Activated CD4-positive, alpha-beta T cell treated with anti-CD3 and anti-CD28 coated beads for 36 hours (primary cell): Measurements from ENCODE around the gene FBXO10. TPM values are rescaled to one million over a fixed set of nuclear protein-coding genes. Genes with fewer than 3 reads are reported as not detected.

Source experiments
- ATAC-seq: fragments of 200-7000 bp; cut with Tn5 transposase; one replicate; pipeline ENCODE4 v1.10.0; 2021; ENCODE audit warnings: mild to moderate bottlenecking, moderate library complexity
- CTCF ChIA-PET: fragments of 350-600 bp; sonication (Branson Sonifier 250); formaldehyde crosslinking; loops from one replicate; lab custom pipeline; 2021; ENCODE audit warnings: antibody characterized with exemption; lab: Charles Lee
- POLR2A ChIA-PET: fragments of 350-600 bp; sonication (Branson Sonifier 250); formaldehyde crosslinking; loops from one replicate; lab custom pipeline; 2021; ENCODE audit warnings: antibody characterized with exemption, inconsistent platforms; lab: Charles Lee
- DNase-seq: peaks from one replicate; pipeline ENCODE4 v3.0.0-alpha.2; 2020
- H3K27ac Mint-ChIP-seq: one replicate; pipeline ENCODE4 v1.8.0; 2021; ENCODE audit warnings: mixed read lengths
- H3K27me3 Mint-ChIP-seq: one replicate; pipeline ENCODE4 v1.8.0; 2021; ENCODE audit warnings: mixed read lengths
- H3K36me3 Mint-ChIP-seq: one replicate; pipeline ENCODE4 v1.8.0; 2021; ENCODE audit warnings: low read depth, mixed read lengths
- H3K4me1 Mint-ChIP-seq: one replicate; pipeline ENCODE4 v1.8.0; 2021; ENCODE audit warnings: mixed read lengths
- H3K4me3 Mint-ChIP-seq: one replicate; pipeline ENCODE4 v1.8.0; 2021; ENCODE audit warnings: mild to moderate bottlenecking, moderate library complexity, mixed read lengths
- H3K9me3 Mint-ChIP-seq: one replicate; pipeline ENCODE4 v1.8.0; 2021; ENCODE audit warnings: low read depth, mixed read lengths
- intact Hi-C, 2 experiments: fragments of 100-400 bp; cut with DNase I in 1 of 2; cut with micrococcal nuclease in 1 of 2; formaldehyde crosslinking; loops; one replicate each; pipeline versions ENCODE4 v1.14.2 to v1.15.1; 2022 to 2024; cut with DNase I, micrococcal nuclease
- total RNA-seq, 2 experiments: library from RNA; stranded (reverse); gene quantifications; one replicate each; pipeline ENCODE4 v1.2.3, GENCODE V29; 2021

FBXO10 gene
- total RNA-seq, 2 experiments from 2014 or later, result 2.6 TPM

DNA sequence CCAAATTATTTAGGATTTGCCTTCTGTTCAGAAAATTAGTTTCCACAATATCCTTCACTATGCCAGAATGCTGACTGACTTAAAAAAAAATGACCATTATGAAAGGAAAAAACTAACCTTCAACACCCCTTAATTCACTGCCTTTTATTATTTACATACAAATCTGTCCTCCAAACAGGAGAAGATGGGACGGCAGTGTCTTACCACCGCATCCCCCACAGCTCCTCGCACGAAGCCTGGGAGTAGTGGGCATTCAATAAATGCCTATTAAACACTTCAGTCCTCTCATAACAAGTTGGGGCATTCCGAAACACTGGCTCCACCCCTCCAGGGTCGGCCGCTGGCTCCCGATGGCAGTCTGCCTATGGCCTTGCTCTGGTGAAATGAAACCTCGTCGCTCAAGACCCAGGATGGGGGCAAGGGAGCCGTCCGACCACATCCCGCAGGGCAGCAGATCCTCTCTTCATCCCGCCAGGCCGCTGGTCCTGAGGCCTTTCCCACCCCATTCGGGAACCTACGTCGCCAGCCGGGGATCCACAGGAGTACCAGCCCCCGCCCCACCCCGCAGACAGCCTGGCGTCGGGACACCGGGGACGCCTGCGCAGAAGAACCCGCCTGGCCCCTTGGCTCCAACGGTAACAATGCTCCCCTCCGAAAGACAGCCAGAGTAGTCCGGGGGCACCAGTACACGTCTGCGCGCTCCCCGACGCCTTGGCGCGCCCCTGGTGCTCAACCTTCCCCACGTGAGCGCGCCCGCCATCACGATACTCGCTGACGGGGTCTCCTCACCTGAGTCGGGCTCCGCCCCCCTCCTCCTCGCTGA lies 111.5 kb downstream of the FBXO10 start:
- CTCF ChIA-PET, result interaction anchor here (0.7 to 2.5 kb wide), 3 partner anchors 16 to 155 kb away, joined by 3 to 15 read pairs (median 3); partner anchors contain the start of gene POLR1E
- no peaks in the 10 kb centered on the region for H3K9me3 Mint-ChIP-seq
- H3K36me3 Mint-ChIP-seq, result peaks cover 16% of the 10 kb centered on the region
- POLR2A ChIA-PET, result interaction anchor here (0.7 to 2.1 kb wide), 5 partner anchors 12 to 42 kb away, joined by 3 to 13 read pairs (median 3); partner anchors contain the start of genes GRHPR and POLR1E
- H3K27ac Mint-ChIP-seq, result peak overlapping the region; percentile 96
- H3K4me1 Mint-ChIP-seq, result peaks cover 30% of the 10 kb centered on the region
- peak; percentile 79 for DNase-seq
- no peaks in the 10 kb centered on the region for H3K27me3 Mint-ChIP-seq
- peak overlapping the region; percentile 97 for H3K4me3 Mint-ChIP-seq
- intact Hi-C loops, result loop anchor here (1.0 to 10.0 kb wide), 14 partner anchors 21 to 1650 kb away; partner anchors contain the start of genes GRHPR (in 2 of the 2), POLR1E (in 2 of the 2), TOMM5 (in 2 of the 2) and DCAF10 (in 1 of the 2)
- ATAC-seq, result peak; percentile 43

- H3K27ac Mint-ChIP-seq, result peak overlapping the region; percentile 96
- peak overlapping the region; percentile 97 for H3K4me3 Mint-ChIP-seq
- no peaks in the 10 kb centered on the region for H3K27me3 Mint-ChIP-seq
- peaks cover 16% of the 10 kb centered on the region for H3K36me3 Mint-ChIP-seq
- intact Hi-C loops, result loop anchor here (2.0 to 10.0 kb wide), 3 partner anchors 49 to 1649 kb away; partner anchors contain the start of genes HINT2 (in 1 of the 2), SHB (in 1 of the 2) and SPAG8 (in 1 of the 2)
- ATAC-seq (no peak), DNase-seq (no peak)
- H3K9me3 Mint-ChIP-seq, result no peaks in the 10 kb centered on the region
- ChIA-PET CTCF (interaction anchor here (0.7 kb wide), 2 partner anchors 22 to 154 kb away, joined by 3 read pairs; partner anchors contain the start of gene POLR1E), POLR2A (interaction anchor here (1.1 kb wide), 1 partner anchor 42 kb away, joined by 3 read pairs; the partner anchor contains the start of gene GRHPR)
- H3K4me1 Mint-ChIP-seq, result peaks cover 32% of the 10 kb centered on the region
Measured at GRCh38 chr9:37464006-37464405, 112.2 kb downstream of the FBXO10 start.

Other genes starting within 250 kb of the FBXO10 start
- 10 to 100 TPM; 69.1 to 74.4 TPM for gene GRHPR, start 153.7 kb downstream of the FBXO10 start, total RNA-seq
- 1 to 10 TPM; 8.0 to 9.1 TPM for gene ZBTB5, start 110.9 kb downstream of the FBXO10 start, total RNA-seq
- gene POLR1E, start 90.4 kb downstream of the FBXO10 start, total RNA-seq, result 10 to 100 TPM; 67.5 to 69.2 TPM
- gene TOMM5, start 16.2 kb upstream of the FBXO10 start, total RNA-seq, result 100 to 1,000 TPM; 118 to 153 TPM
- not detected for gene FRMPD1, start 74.6 kb upstream of the FBXO10 start, total RNA-seq
- 10 to 100 TPM; 12.3 to 15.6 TPM for gene TRMT10B, start 177.4 kb upstream of the FBXO10 start, total RNA-seq
- gene EXOSC3, start 208.7 kb upstream of the FBXO10 start, total RNA-seq, result 100 to 1,000 TPM in 1 of 2 experiments, 10 to 100 TPM in 1; 86.9 to 117 TPM
- gene DCAF10, start 224.4 kb upstream of the FBXO10 start, total RNA-seq, result 10 to 100 TPM; 13.9 to 15.4 TPM